Urinary bladder (tissue), 4 donors: Measurements from ENCODE around the gene ADCY9. TPM values are rescaled to one million over a fixed set of nuclear protein-coding genes. Genes with fewer than 3 reads are reported as not detected.
"Not testable (repeated sequence)": the region's sequence is repeated elsewhere in the genome, so short reads cannot be mapped to it uniquely, and the experiment has no call there.

ENCODE experiments used
- DNase-seq: peaks from one replicate; pipeline ENCODE4 v3.0.0-alpha.2; 2015; ENCODE audit errors: extremely low spot score
- H3K27ac ChIP-seq: one replicate; pipeline ENCODE4 v1.5.1; 2013; ENCODE audit warnings: low read depth, mild to moderate bottlenecking, moderate library complexity
- H3K36me3 ChIP-seq: one replicate; pipeline ENCODE4 v1.6.1; 2013; ENCODE audit warnings: mild to moderate bottlenecking, moderate library complexity; ENCODE audit not compliant: insufficient read depth
- H3K4me1 ChIP-seq: one replicate; pipeline ENCODE4 v1.6.1; 2013; ENCODE audit warnings: mild to moderate bottlenecking, moderate library complexity; ENCODE audit not compliant: insufficient read depth
- H3K4me3 ChIP-seq: one replicate; pipeline ENCODE4 v1.5.1; 2013; ENCODE audit warnings: low read depth, low read length
- WGBS: extraction: QIAGEN DNeasy Blood & Tissue Kit; methylation state at CpG from one replicate; pipeline ENCODE4 v1.1.7; 2013; 5-methylcytosine and 5-hydroxymethylcytosine counted together
- polyA plus RNA-seq: library from polyadenylated mRNA; stranded (reverse); fragments of 200-250 nt; gene quantifications from one replicate; pipeline ENCODE4 v1.2.3, GENCODE V29; 2013
- total RNA-seq: library from RNA; depleted of rRNA; stranded (reverse); fragments of >200 nt; gene quantifications from one replicate; pipeline ENCODE4 v1.2.3, GENCODE V29; 2014
- donor health status: healthy with polysubstance abuse.
- donor health status: healthy.

The ADCY9 gene
- total and polyA plus RNA-seq, 2 donors: 18.6 to 21.8 TPM

DNA sequence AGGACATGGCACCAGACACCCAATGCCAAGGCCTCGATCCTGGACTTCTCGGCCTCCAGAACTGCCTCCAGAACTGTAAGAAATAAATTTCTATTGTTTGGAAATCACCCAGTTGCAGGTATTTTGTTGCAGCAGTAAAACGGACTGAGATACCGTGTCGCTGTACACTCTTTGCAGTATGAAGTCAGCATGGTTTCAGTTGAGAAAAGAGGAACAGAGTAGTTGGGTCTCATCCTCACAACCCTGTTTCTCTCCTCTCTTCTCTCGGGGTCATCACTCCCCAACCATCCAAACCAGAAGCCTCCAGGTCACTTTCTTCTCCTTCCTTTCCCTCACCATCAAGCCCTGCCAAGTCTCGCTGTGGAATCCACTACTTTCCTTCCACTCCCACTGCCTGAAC lies 77.8 kb downstream of the ADCY9 start:
- H3K36me3 ChIP-seq: no peaks in the 10 kb centered on the region
- no peak for DNase-seq
- 93% methylated on average over 7 of the region's 7 CpGs for WGBS
- no peaks in the 10 kb centered on the region for H3K4me1 ChIP-seq
- no peak overlapping the region for H3K4me3 ChIP-seq
- no peak overlapping the region for H3K27ac ChIP-seq

DNA sequence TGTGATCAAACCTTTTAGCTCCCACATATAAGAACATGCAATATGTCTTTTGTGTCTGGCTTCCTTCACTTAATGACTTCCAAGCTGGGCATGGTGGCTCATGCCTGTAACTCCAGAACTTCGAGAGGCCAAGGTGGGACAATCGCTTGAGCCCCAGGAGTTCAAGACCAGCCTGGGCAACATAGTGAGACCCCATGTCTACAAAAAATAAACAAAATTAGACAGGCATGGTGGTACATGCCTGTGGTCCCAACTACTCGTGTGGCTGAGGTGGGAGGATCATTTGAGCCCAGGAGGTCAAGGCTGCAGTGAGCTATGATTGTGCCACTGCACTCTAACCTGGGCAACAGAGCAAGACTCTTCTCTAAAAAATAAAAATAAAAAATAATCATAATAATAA lies 79.3 kb downstream of the ADCY9 start:
- not testable (repeated sequence) for H3K4me1 ChIP-seq, H3K4me3 ChIP-seq, H3K36me3 ChIP-seq, DNase-seq, H3K27ac ChIP-seq
- 95% methylated on average over 3 of the region's 3 CpGs for WGBS

DNA sequence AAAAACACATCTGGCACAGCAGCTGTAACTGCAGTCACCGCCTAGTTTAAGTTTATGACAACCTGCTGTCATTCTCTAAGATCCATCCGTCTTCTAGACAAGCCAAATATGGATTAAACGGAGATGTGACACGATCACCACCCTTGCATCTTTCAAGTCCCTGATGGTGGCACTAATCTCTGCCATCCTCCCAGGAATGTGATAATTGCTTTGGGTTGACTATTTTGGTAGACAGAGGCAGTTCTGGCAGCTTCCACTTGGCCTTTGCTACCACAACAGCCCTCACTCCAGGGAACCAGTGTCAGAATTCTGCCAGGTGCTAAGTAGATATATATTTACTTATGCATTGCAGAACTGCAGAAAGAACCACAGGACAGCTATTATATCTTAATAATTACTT lies 81.3 kb downstream of the ADCY9 start:
- WGBS: 89% methylated on average over 4 of the region's 4 CpGs
- H3K4me1 ChIP-seq: no peaks in the 10 kb centered on the region
- H3K27ac ChIP-seq: no peak overlapping the region
- no peak for DNase-seq
- H3K4me3 ChIP-seq: no peak overlapping the region
- H3K36me3 ChIP-seq: no peaks in the 10 kb centered on the region

DNA sequence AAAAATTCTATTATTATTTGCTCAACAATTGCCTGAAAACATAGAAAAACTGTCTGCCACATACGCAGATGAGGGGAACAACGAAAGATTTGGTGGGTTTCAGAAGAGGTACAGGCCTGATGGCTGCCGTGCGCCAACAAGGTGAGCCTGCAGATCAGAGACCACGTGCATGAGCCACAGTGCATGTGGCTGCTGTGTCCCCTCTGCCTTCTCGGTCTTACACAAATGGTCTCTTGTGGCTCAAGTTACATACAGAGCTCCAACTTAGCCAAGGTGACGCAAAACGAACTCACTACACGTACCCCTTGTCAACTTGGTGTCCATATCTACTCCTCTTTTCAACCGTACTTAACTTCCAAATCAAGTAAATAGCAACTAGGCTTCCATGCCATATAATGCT lies 82.3 kb downstream of the ADCY9 start:
- WGBS: 96% methylated on average over 10 of the region's 10 CpGs
- H3K27ac ChIP-seq: no peak overlapping the region
- H3K4me1 ChIP-seq: no peaks in the 10 kb centered on the region
- H3K4me3 ChIP-seq: no peak overlapping the region
- H3K36me3 ChIP-seq: no peaks in the 10 kb centered on the region
- no peak for DNase-seq

DNA sequence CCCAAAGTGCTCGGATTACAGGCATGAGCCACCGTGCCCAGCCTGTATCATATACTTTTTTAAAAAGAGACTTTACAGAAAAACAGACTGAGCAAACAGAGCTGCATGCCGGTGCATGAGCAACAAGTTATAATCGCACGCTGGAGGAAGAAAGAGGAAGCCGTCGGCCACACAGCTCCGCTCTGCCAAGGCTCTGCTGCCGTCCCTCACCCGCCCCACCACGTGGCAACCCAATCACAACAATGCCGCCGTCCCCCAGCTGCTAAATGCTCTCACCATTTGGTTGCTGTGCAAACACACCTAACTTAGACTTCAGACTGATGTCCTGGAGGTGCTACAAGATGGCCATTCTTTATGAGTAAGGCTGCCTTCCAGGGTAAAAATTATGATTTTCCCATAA lies 83.5 kb downstream of the ADCY9 start:
- Histone ChIP-seq H3K36me3 (no peaks in the 10 kb centered on the region), H3K4me3 (no peak overlapping the region), H3K27ac (no peak overlapping the region), H3K4me1 (no peaks in the 10 kb centered on the region)
- DNase-seq: no peak
- WGBS: 35% methylated on average over 13 of the region's 13 CpGs

DNA sequence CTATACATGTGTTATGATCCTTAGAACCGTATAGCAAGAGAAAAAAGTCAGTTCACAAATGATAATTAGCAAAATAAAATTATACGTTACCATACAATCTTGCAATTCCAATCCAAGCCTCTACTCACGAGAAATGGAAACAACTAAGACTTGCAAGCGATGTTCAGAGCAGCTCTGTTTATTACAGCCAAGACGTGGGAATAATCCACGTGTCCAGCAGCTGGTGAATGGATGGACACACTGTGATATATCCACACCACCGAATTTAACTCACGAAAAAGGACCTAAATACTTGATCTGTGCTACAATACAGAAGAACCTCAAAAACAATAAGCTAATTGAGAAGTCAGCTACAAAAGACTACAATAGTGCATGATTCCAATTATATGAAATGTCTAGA lies 88.1 kb downstream of the ADCY9 start:
- Histone ChIP-seq H3K4me3 (no peak overlapping the region), H3K36me3 (no peaks in the 10 kb centered on the region), H3K4me1 (no peaks in the 10 kb centered on the region), H3K27ac (no peak overlapping the region)
- no peak for DNase-seq
- 86% methylated on average over 8 of the region's 8 CpGs for WGBS

DNA sequence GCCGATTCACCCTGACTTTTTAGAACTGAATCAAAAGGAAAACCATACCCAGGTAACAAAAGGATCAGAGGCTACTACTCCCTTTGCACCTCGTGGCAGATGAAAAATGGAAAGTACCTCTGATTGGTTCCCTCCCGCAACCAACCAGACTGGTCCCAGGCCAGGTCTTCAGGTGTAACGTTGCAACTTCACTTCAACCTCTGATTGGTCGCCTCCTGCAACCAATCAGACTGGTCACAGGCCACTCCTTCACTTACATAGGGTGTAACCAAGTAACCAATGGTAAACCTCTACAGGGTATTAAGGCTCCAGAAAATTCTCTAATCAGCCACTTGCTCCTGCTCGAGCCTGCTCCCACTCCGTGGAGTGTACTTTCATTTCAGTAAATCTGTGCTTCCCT lies 89.4 kb downstream of the ADCY9 start:
- no peaks in the 10 kb centered on the region for H3K4me1 ChIP-seq
- no peak for DNase-seq
- H3K27ac ChIP-seq: no peak overlapping the region
- 94% methylated on average over 7 of the region's 7 CpGs for WGBS
- no peaks in the 10 kb centered on the region for H3K36me3 ChIP-seq
- no peak overlapping the region for H3K4me3 ChIP-seq

DNA sequence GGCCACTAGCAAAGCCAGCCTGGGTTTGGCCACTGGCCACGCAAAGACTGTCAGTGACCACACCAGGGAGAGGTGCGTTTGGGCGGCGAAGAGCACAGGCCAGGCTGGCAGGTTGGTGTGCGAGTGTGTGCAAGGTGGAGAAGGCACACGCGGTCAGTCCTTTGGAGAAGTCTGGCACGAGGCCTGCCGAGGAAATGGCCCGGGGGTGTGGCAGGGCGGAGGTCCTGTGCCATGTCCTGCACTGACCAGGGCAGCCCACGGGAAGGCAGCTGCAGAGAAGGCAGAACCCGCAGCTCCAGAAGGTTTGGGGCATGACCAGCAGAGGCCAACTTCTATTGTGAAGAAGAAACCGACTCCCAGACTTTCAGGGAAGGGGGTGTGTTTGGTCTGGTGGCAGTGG lies 90.8 kb downstream of the ADCY9 start:
- no peak for DNase-seq
- no peak overlapping the region for H3K27ac ChIP-seq
- H3K4me3 ChIP-seq: no peak overlapping the region
- no peaks in the 10 kb centered on the region for H3K4me1 ChIP-seq
- H3K36me3 ChIP-seq: no peaks in the 10 kb centered on the region
- WGBS: 85% methylated on average over 14 of the region's 14 CpGs

DNA sequence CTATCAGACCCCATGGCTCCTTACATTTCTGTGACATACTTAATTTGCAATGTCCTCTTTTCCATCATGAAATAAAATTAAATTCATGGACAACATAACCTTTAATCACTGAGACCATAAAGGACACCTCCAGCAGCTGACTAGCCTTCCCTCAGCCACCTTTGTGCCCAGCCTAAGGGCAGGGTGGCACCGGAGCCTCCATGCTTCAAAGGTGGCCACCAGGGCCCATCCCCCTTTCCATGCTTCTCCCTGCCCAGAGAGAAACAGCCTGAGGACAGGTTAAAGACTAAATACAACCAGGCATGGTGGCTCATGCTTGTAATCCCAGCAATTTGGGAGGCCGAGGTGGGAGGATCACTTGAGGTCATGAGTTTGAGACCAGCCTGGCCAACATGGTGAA lies 94.3 kb downstream of the ADCY9 start:
- H3K4me1 ChIP-seq: no peaks in the 10 kb centered on the region
- no peaks in the 10 kb centered on the region for H3K36me3 ChIP-seq
- H3K27ac ChIP-seq: no peak overlapping the region
- no peak for DNase-seq
- 97% methylated on average over 2 of the region's 2 CpGs for WGBS
- no peak overlapping the region for H3K4me3 ChIP-seq

DNA sequence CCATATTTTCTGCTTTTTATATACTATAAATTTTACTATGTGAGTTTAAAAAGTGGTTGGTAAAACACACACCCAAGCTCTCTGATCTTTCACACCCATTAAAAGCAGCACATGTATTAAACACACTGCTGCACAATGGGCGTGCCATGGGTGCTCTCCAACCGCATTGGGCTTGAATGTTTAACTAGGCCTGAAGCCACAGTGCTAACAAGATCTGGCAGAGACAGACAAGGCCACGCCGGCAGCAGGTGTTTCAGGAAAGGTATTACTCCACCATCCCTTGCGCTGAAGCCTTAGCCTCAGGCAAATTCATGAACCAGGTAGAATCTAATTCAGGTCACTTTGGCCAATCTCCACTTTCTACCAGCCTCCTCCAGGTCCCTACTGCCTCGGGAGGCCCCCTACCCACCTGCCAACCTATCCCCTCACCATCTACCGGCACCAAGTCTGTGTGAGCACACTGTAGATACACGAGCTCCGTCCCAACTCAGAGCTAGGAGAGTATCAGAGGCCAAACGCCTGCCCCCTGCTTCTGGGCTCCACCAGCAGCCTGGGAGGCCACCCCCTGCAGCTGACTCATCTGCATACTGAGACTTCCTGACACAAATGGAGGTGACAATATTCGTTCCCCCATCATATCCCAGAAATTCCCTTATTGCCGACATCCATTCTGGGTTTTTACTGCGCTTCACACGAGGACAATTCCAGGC lies 95.0 kb downstream of the ADCY9 start:
- WGBS: 73% methylated on average over 14 of the region's 14 CpGs
- DNase-seq: no peak
- H3K36me3 ChIP-seq: no peaks in the 10 kb centered on the region
- no peaks in the 10 kb centered on the region for H3K4me1 ChIP-seq
- no peak overlapping the region for H3K27ac ChIP-seq
- no peak overlapping the region for H3K4me3 ChIP-seq

DNA sequence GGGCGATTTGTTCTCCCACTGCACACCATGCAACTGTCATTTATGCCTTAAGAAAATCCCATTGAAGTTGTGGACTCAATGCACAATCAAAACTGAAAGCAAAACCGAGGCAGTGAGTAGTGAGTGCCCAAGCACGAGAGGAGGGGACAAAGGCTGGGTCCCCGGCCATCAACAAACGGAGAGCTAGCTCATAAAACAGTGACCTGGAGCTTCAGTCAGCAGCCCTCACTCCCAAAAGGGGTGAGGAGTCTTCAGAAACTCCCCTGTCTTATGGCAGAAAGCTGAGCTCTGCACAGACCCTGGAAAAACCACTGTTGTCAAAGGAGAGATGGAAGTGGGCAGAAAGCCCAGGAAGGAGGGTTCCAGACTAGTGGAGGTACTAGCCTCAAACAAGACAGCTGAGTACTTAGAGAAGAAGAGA lies 96.9 kb downstream of the ADCY9 start:
- Histone ChIP-seq H3K4me3 (peak overlapping the region; percentile 20), H3K27ac (no peak overlapping the region)

DNA sequence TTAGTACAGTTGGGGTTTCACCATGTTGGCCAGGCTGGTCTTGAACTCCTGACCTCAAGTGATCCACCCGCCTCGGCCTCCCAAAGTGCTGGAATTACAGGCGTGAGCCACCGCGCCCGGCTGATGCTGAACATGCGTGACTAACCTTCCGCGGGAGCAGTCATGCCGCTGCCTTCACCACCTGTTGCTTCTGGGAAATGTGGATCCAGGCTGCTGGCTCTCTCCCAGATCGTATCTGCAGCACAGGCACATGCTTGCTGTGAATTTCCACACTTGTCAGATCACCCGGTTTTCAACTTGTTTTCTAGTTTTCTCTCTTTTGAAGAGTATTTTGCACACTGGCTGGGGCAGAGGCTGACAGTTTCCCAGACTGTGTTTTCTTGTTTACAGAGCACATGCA lies 97.9 kb downstream of the ADCY9 start:
- H3K4me3 ChIP-seq: no peak overlapping the region
- no peaks in the 10 kb centered on the region for H3K36me3 ChIP-seq
- DNase-seq: no peak
- no peak overlapping the region for H3K27ac ChIP-seq
- 59% methylated on average over 12 of the region's 12 CpGs for WGBS
- H3K4me1 ChIP-seq: no peaks in the 10 kb centered on the region

More for the DNA sequence above, 96.9 kb downstream of the ADCY9 start:
- 12% methylated on average over 5 of the region's 5 CpGs for WGBS
- no peak for DNase-seq
- Histone ChIP-seq H3K36me3 (no peaks in the 10 kb centered on the region), H3K4me1 (no peaks in the 10 kb centered on the region)

DNA sequence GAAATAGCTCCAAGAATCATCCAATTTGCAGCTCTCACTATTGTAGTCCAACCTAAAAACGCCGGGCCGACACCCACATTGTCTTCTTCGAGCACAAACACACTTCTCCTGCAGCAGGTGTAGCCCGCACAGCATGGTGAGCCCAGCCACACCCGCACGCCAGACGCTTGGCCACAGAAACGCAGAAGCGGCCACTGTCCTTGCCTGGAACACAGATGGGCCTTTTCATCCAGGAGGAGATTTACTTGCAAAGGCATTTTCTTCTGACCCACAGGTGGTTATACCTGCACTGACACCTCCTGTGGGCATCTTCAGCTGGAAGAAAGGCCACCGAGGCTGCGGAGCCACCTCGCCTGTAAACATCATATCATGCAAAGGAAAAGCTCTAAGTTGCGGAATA lies 98.4 kb downstream of the ADCY9 start:
- 92% methylated on average over 14 of the region's 14 CpGs for WGBS
- no peaks in the 10 kb centered on the region for H3K36me3 ChIP-seq
- H3K4me1 ChIP-seq: no peaks in the 10 kb centered on the region
- H3K27ac ChIP-seq: no peak overlapping the region
- DNase-seq: no peak
- no peak overlapping the region for H3K4me3 ChIP-seq

DNA sequence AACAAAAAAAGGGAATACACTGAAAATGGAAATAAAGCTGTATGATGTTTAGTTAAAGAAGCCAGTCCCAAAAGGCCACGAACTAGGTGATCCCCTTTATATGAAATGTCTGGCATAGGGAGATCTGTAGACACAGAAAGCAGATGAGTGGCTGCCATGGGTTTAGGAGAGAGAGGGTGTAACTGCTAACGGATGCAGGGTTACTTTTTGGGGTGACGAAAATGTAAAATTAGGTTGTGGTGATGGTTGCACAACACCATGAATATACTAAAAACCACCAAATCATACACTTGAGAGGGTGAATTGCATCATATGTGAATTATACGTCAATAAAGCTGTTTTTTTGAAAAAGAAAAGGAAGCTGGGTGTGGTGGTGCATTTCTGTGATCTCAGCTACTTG lies 99.6 kb downstream of the ADCY9 start:
- WGBS: 70% methylated on average over 4 of the region's 4 CpGs
- DNase-seq: no peak
- Histone ChIP-seq H3K27ac (no peak overlapping the region), H3K4me3 (no peak overlapping the region), H3K4me1 (no peaks in the 10 kb centered on the region), H3K36me3 (no peaks in the 10 kb centered on the region)

DNA sequence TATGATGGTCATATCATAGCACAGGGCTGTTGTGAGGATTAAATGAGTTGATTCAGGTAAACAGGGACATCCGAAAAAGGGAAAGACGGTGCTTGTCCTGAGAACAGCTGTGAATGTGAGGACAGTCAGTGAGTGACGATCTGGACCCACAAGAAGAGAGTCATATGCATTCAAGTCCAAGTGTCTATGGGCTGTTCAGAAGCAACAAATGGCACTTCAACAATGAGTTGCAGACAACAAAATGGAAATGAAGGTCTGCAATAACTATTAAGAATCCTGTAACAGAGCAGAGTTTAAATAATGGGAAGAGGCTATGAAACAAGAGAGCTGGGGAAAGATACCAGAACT lies 100.3 kb downstream of the ADCY9 start:
- WGBS: 82% methylated on average over 3 of the region's 3 CpGs
- DNase-seq: no peak
- no peak overlapping the region for H3K27ac ChIP-seq

More for the DNA sequence above, 100.3 kb downstream of the ADCY9 start:
- no peaks in the 10 kb centered on the region for H3K36me3 ChIP-seq
- no peak overlapping the region for H3K4me3 ChIP-seq
- no peaks in the 10 kb centered on the region for H3K4me1 ChIP-seq
